Fibroblast of lung (primary cell): ENCODE measurements around the gene CFAP77. TPM values are rescaled to one million over a fixed set of nuclear protein-coding genes. Genes with fewer than 3 reads are reported as not detected.

Experiments used
- DNase-seq, 2 donors: peaks; one replicate each; pipeline versions ENCODE4 v3.0.0 to v3.0.0-alpha.2; 2010; ENCODE audit warnings: low read depth in 2 of 2
- H2AFZ ChIP-seq: 2 replicates; pipeline ENCODE4 v1.5.1; 2012; ENCODE audit warnings: low read length, control low read depth, inconsistent platforms
- H3K27ac ChIP-seq: 2 replicates; pipeline ENCODE4 v1.5.1; 2011; ENCODE audit warnings: low read length, control low read depth; ENCODE audit not compliant: insufficient read depth
- H3K27me3 ChIP-seq: 2 replicates; pipeline ENCODE4 v1.5.1; 2011; ENCODE audit warnings: mild to moderate bottlenecking, low read length; ENCODE audit not compliant: control insufficient read depth, insufficient read depth
- H3K36me3 ChIP-seq: 2 replicates; pipeline ENCODE4 v1.5.1; 2011; ENCODE audit warnings: low read length; ENCODE audit not compliant: control insufficient read depth, insufficient read depth
- H3K4me1 ChIP-seq: 2 replicates; pipeline ENCODE4 v1.5.1; 2011; ENCODE audit warnings: low read length; ENCODE audit not compliant: control insufficient read depth, insufficient read depth; ENCODE audit errors: extremely low read depth
- H3K4me2 ChIP-seq: 2 replicates; pipeline ENCODE4 v1.5.1; 2011; ENCODE audit warnings: low read length, control low read depth; ENCODE audit not compliant: insufficient read depth; ENCODE audit errors: extremely low read depth
- H3K4me3 ChIP-seq, 4 experiments: fragments of 200-600 bp in 1 of 4; sonication (generic) in 1 of 4; replicated peaks in 1 of 4; 2 replicates each; pipeline ENCODE4 v1.5.1; 2011 to 2016; ENCODE audit warnings: low read length in 4 of 4, low read depth in 3 of 4, mild to moderate bottlenecking in 3 of 4, control low read depth in 2 of 4, inconsistent platforms in 1 of 4, mixed read lengths in 1 of 4; ENCODE audit not compliant: insufficient read depth in 1 of 4; ENCODE audit errors: control extremely low read depth in 1 of 4
- H3K79me2 ChIP-seq: 2 replicates; pipeline ENCODE4 v1.5.1; 2012; ENCODE audit warnings: mild to moderate bottlenecking, low read length, inconsistent platforms; ENCODE audit not compliant: control insufficient read depth, insufficient read depth
- H3K9ac ChIP-seq: 2 replicates; pipeline ENCODE4 v1.5.1; 2011; ENCODE audit warnings: mild to moderate bottlenecking, low read length, control low read depth; ENCODE audit not compliant: insufficient read depth
- H3K9me3 ChIP-seq: 2 replicates; pipeline ENCODE4 v1.5.1; 2012; ENCODE audit warnings: low read depth, low read length; ENCODE audit not compliant: control insufficient read depth, insufficient read depth
- H4K20me1 ChIP-seq: 2 replicates; pipeline ENCODE4 v1.5.1; 2011; ENCODE audit warnings: low read length; ENCODE audit not compliant: control insufficient read depth, insufficient read depth; ENCODE audit errors: extremely low read depth
- CTCF ChIP-seq, 2 donors: IDR thresholded peaks in 1 of 2; conservative IDR thresholded peaks in 1 of 2; 1 replicate in 1 of 2; 2 replicates in 1 of 2; pipeline ENCODE4 v1.5.1; 2011 to 2012; ENCODE audit warnings: low read length in 2 of 2, control low read depth in 1 of 2, inconsistent platforms in 1 of 2, low read depth in 1 of 2, mild to moderate bottlenecking in 1 of 2
- EZH2 ChIP-seq: IDR thresholded peaks from 2 replicates; pipeline ENCODE4 v1.5.1; 2012; ENCODE audit warnings: low read length, control low read depth, mild to moderate bottlenecking; ENCODE audit errors: missing control alignments
- polyA plus RNA-seq, 2 donors: library from polyadenylated mRNA; depleted of rRNA in 1 of 2; stranded (reverse) in 1 of 2; unstranded in 1 of 2; fragments of >200 nt; gene quantifications; 2 replicates each; pipeline ENCODE4 v1.2.1, GENCODE V29; 2011 to 2012; ENCODE audit warnings: missing spikeins in 1 of 2
- total RNA-seq: library from RNA; depleted of rRNA; stranded (reverse); fragments of >200 nt; gene quantifications from 2 replicates; pipeline ENCODE4 v1.2.1, GENCODE V29; 2014

Gene CFAP77
- total and polyA plus RNA-seq, 2 donors (not counting 1 experiment from before 2014, with no cell fraction given): not detected

GRCh38 chr9:132554755-132555154 lies 144.7 kb downstream of the CFAP77 start:
- Histone ChIP-seq H3K27me3 (no peaks in the 10 kb centered on the region), H3K36me3 (no peaks in the 10 kb centered on the region), H4K20me1 (no peaks in the 10 kb centered on the region)

GRCh38 chr9:132555528-132555927 lies 145.5 kb downstream of the CFAP77 start:
- TF ChIP-seq CTCF (conservative IDR thresholded peaks at IDR 0.05 in 1 of 2, IDR thresholded peaks at IDR 0.05 in 1 of 2; ENCODE audit: low read depth in 1 of 2, low read length in 2 of 2): no peak
- TF ChIP-seq EZH2: no peak
- Histone ChIP-seq H3K27ac (no peak overlapping the region), H3K9me3 (no peaks in the 10 kb centered on the region), H2AFZ (no peak overlapping the region), H3K4me2 (no peak overlapping the region), H3K4me3 (no peak overlapping the region), H3K9ac (no peak overlapping the region), H3K4me1 (no peaks in the 10 kb centered on the region), H3K36me3 (no peaks in the 10 kb centered on the region), H4K20me1 (no peaks in the 10 kb centered on the region), H3K79me2 (no peaks in the 10 kb centered on the region), H3K27me3 (peaks cover 3% of the 10 kb centered on the region)
- DNase-seq: no peak

More at GRCh38 chr9:132554755-132555154, 144.7 kb downstream of the CFAP77 start:
- Histone ChIP-seq H3K79me2 (no peaks in the 10 kb centered on the region), H2AFZ (no peak overlapping the region), H3K27ac (no peak overlapping the region), H3K9ac (no peak overlapping the region), H3K9me3 (no peaks in the 10 kb centered on the region), H3K4me3 (no peak overlapping the region), H3K4me2 (no peak overlapping the region), H3K4me1 (no peaks in the 10 kb centered on the region)
- DNase-seq: no peak
- no peak for TF ChIP-seq CTCF (conservative IDR thresholded peaks at IDR 0.05 in 1 of 2, IDR thresholded peaks at IDR 0.05 in 1 of 2; ENCODE audit: low read depth in 1 of 2, low read length in 2 of 2)
- TF ChIP-seq EZH2: no peak

GRCh38 chr9:132556235-132556634 lies 146.2 kb downstream of the CFAP77 start:
- Histone ChIP-seq H3K4me3 (no peak overlapping the region), H3K4me2 (no peak overlapping the region), H3K36me3 (no peaks in the 10 kb centered on the region), H2AFZ (no peak overlapping the region), H4K20me1 (no peaks in the 10 kb centered on the region), H3K4me1 (no peaks in the 10 kb centered on the region), H3K79me2 (no peaks in the 10 kb centered on the region), H3K27ac (no peak overlapping the region), H3K9me3 (no peaks in the 10 kb centered on the region), H3K27me3 (peaks cover 5% of the 10 kb centered on the region), H3K9ac (no peak overlapping the region)
- no peak for DNase-seq
- TF ChIP-seq CTCF (conservative IDR thresholded peaks at IDR 0.05 in 1 of 2, IDR thresholded peaks at IDR 0.05 in 1 of 2; ENCODE audit: low read depth in 1 of 2, low read length in 2 of 2) (no peak), EZH2 (no peak)
